K562 (cell line): Measurements from ENCODE around the gene RSRP1. TPM values are rescaled to one million over a fixed set of nuclear protein-coding genes. Genes with fewer than 3 reads are reported as not detected.

Source experiments
- DACH1 ChIP-seq: fragments of 450-650 bp; IDR thresholded peaks from 2 replicates; pipeline ENCODE4 v1.6.1; 2018; ENCODE audit not compliant: partially characterized antibody
- FOXP4 ChIP-seq: sonication (generic); formaldehyde crosslinking; IDR thresholded peaks from 2 replicates; pipeline ENCODE4 v1.8.0; 2022; ENCODE audit warnings: mild to moderate bottlenecking, missing genetic modification reagents, borderline replicate concordance
- HMBOX1 ChIP-seq: sonication (generic); IDR thresholded peaks from 2 replicates; pipeline ENCODE4 v1.6.1; 2016
- HNRNPLL ChIP-seq: fragments of 200-400 bp; formaldehyde crosslinking; IDR thresholded peaks from 2 replicates; pipeline ENCODE4 v1.6.1; 2017; ENCODE audit warnings: low read length, low read depth, mild to moderate bottlenecking; ENCODE audit not compliant: poor library complexity, severe bottlenecking
- JUN ChIP-seq, 2 experiments: sonication (generic) in 1 of 2; formaldehyde crosslinking in 1 of 2; IDR thresholded peaks; 2 replicates each; pipeline versions ENCODE4 v1.6.1 to v1.8.0; 2012 to 2022; ENCODE audit warnings: borderline replicate concordance in 2 of 2, mild to moderate bottlenecking in 2 of 2, improper control_type of control experiment in 1 of 2, low read depth in 1 of 2, low read length in 1 of 2, missing genetic modification reagents in 1 of 2
- KLF1 ChIP-seq: fragments of 450-650 bp; IDR thresholded peaks from 2 replicates; pipeline ENCODE4 v1.6.1; 2016; ENCODE audit warnings: missing genetic modification characterization, missing compliant biosample characterization
- MXD1 ChIP-seq: fragments of 250-450 bp; sonication (Bioruptor Pico); IDR thresholded peaks from 2 replicates; pipeline ENCODE4 v1.8.0; 2021; ENCODE audit warnings: borderline replicate concordance, mild to moderate bottlenecking, moderate library complexity; ENCODE audit not compliant: poor library complexity, severe bottlenecking
- PKNOX1 ChIP-seq: fragments of 450-650 bp; IDR thresholded peaks from 2 replicates; pipeline ENCODE4 v1.6.1; 2016
- PRDM10 ChIP-seq: fragments of 450-650 bp; IDR thresholded peaks from 2 replicates; pipeline ENCODE4 v1.6.1; 2018; ENCODE audit not compliant: partially characterized antibody
- SMARCA4 ChIP-seq: fragments of 450-650 bp; IDR thresholded peaks from 2 replicates; pipeline ENCODE4 v1.6.1; 2016
- SMARCA5 ChIP-seq: fragments of 450-650 bp; IDR thresholded peaks from 2 replicates; pipeline ENCODE4 v1.6.1; 2016
- TARDBP ChIP-seq: fragments of 450-650 bp; IDR thresholded peaks from 2 replicates; pipeline ENCODE4 v1.6.1; 2016
- ZNF280A ChIP-seq: fragments of 450-650 bp; IDR thresholded peaks from 2 replicates; pipeline ENCODE4 v1.6.1; 2018; ENCODE audit warnings: mild to moderate bottlenecking, low read depth; ENCODE audit not compliant: partially characterized antibody
- ZNF311 ChIP-seq: fragments of 250-450 bp; sonication (Bioruptor Pico); IDR thresholded peaks from 2 replicates; pipeline ENCODE4 v1.4.0; 2020; ENCODE audit warnings: mild to moderate bottlenecking, moderate library complexity
- ZNF695 ChIP-seq: fragments of 450-650 bp; formaldehyde crosslinking; IDR thresholded peaks from 2 replicates; pipeline ENCODE4 v1.4.0; 2020; ENCODE audit warnings: mild to moderate bottlenecking, moderate library complexity
- ZNF764 ChIP-seq: fragments of 250-450 bp; sonication (Bioruptor Pico); IDR thresholded peaks from 2 replicates; pipeline ENCODE4 v1.4.0; 2020; ENCODE audit warnings: low read depth, mild to moderate bottlenecking, moderate library complexity
- polyA plus RNA-seq, 8 experiments: library from polyadenylated mRNA; depleted of rRNA in 4 of 8; stranded (reverse) in 5 of 8; unstranded in 3 of 8; fragments of >200 nt; fragmentation: Nextera tagmentation in 2 of 8; fragmentation: Illumina TruSeq in 1 of 8; extraction: Ambion mirVana in 2 of 8; extraction: Trizol in 1 of 8; gene quantifications; 2 replicates each; pipeline versions ENCODE4 v1.2.1 to v1.2.3, GENCODE V29; 2011 to 2014; ENCODE audit warnings: inconsistent platforms in 1 of 8, missing spikeins in 1 of 8
- total RNA-seq, 7 experiments: library from RNA; depleted of rRNA in 6 of 7; stranded (reverse); fragments of >200 nt in 6 of 7; fragmentation: Illumina TruSeq in 2 of 7; extraction: Trizol in 2 of 7; gene quantifications; 2 replicates each; pipeline versions ENCODE4 v1.2.1 to v1.2.3, GENCODE V29; 2011 to 2021; ENCODE audit warnings: low replicate concordance in 1 of 7

RSRP1 gene
- total and polyA plus RNA-seq, 9 of the 15 experiments (the other 6 are each of a cell fraction or from before 2014, with no cell fraction given): 27.2 to 283 (median 146) TPM

- TF ChIP-seq FOXP4 (CRISPR knock-in tag) (no peak), JUN (IDR thresholded peaks at IDR 0.05; ENCODE audit: borderline replicate concordance, low read depth, low read length) (peak; percentile 41; the same call in 1 of the 2 replicates), JUN (CRISPR knock-in tag; IDR thresholded peaks at IDR 0.05; ENCODE audit: borderline replicate concordance) (peak; percentile 98), TARDBP (no peak), ZNF311 (CRISPR knock-in tag) (peak; percentile 85; the same call in 1 of the 2 replicates), PKNOX1 (peak; percentile 66), SMARCA4 (no peak), ZNF280A (no peak), MXD1 (CRISPR knock-in tag) (no peak), HMBOX1 (no peak), ZNF764 (CRISPR knock-in tag) (0 out of 2 replicates have a peak, but pooled peaks have one; percentile 5), ZNF695 (CRISPR knock-in tag) (0 out of 2 replicates have a peak, but pooled peaks have one; percentile 69), HNRNPLL (peak; percentile 98), PRDM10 (no peak), SMARCA5 (0 out of 2 replicates have a peak, but pooled peaks have one; percentile 37), KLF1 (tag) (no peak), DACH1 (no peak)
Measured at GRCh38 chr1:25232027-25232865, 15.0 kb downstream of the RSRP1 start, which contains the start of gene SYF2 (continued).
